DND-41 (cell line): Measurements from ENCODE around the gene ERAL1.
A peak's percentile ranks its signal among the peaks of the same experiment; 100 is the strongest.

ENCODE experiments used
- ATAC-seq: fragments of 200-7000 bp; cut with Tn5 transposase; 3 replicates; pipeline ENCODE4 v1.9.1; 2021; ENCODE audit warnings: low read depth; ENCODE audit not compliant: insufficient read depth
- DNase-seq: peaks from one replicate; pipeline ENCODE4 v3.0.0-alpha.2; 2020
- H2AFZ ChIP-seq: 2 replicates; pipeline ENCODE4 v1.6.0; 2012; ENCODE audit warnings: low read depth, low read length
- H3K27ac ChIP-seq: 2 replicates; pipeline ENCODE4 v1.5.1; 2012; ENCODE audit warnings: low read length, inconsistent platforms
- H3K27me3 ChIP-seq: fragments of 200-600 bp; sonication (generic); 2 replicates; pipeline ENCODE4 v1.6.0; 2012; ENCODE audit warnings: low read length, mild to moderate bottlenecking, inconsistent platforms; ENCODE audit not compliant: insufficient read depth, poor library complexity
- H3K36me3 ChIP-seq: 2 replicates; pipeline ENCODE4 v1.5.1; 2012; ENCODE audit warnings: low read length, inconsistent platforms; ENCODE audit not compliant: insufficient read depth
- H3K4me1 ChIP-seq: 2 replicates; pipeline ENCODE4 v1.5.1; 2012; ENCODE audit warnings: mild to moderate bottlenecking, low read length; ENCODE audit not compliant: insufficient read depth
- H3K4me2 ChIP-seq: 2 replicates; pipeline ENCODE4 v1.6.0; 2012; ENCODE audit warnings: mild to moderate bottlenecking, moderate library complexity, low read length, inconsistent platforms; ENCODE audit not compliant: insufficient read depth
- H3K4me3 ChIP-seq, 2 experiments: fragments of 200-600 bp in 1 of 2; shearing (Covaris generic) in 1 of 2; 2 replicates each; pipeline ENCODE4 v1.5.1; 2012 to 2016; ENCODE audit warnings: inconsistent platforms in 2 of 2, low read length in 2 of 2, mild to moderate bottlenecking in 2 of 2, low read depth in 1 of 2, moderate library complexity in 1 of 2
- H3K79me2 ChIP-seq: 2 replicates; pipeline ENCODE4 v1.6.0; 2012; ENCODE audit warnings: low read length, inconsistent platforms; ENCODE audit not compliant: insufficient read depth
- H3K9ac ChIP-seq: 2 replicates; pipeline ENCODE4 v1.6.0; 2012; ENCODE audit warnings: low read depth, mild to moderate bottlenecking, inconsistent platforms, low read length, moderate library complexity
- H3K9me3 ChIP-seq: 2 replicates; pipeline ENCODE4 v1.5.1; 2012; ENCODE audit warnings: low read length, moderate library complexity, mild to moderate bottlenecking, inconsistent platforms; ENCODE audit not compliant: insufficient read depth, severe bottlenecking
- H4K20me1 ChIP-seq: 2 replicates; pipeline ENCODE4 v1.6.0; 2012; ENCODE audit warnings: low read length; ENCODE audit not compliant: insufficient read depth
- EZH2 ChIP-seq: IDR thresholded peaks from 3 replicates; pipeline ENCODE4 v1.6.1; 2012; ENCODE audit warnings: borderline replicate concordance, low read depth, mild to moderate bottlenecking, moderate library complexity, low read length, inconsistent platforms; ENCODE audit not compliant: severe bottlenecking
- TF ChIP-seq, protein P1 (sequence below): IDR thresholded peaks from 2 replicates; pipeline ENCODE4 v1.5.1; 2012; ENCODE audit warnings: borderline replicate concordance, low read length, moderate library complexity, mild to moderate bottlenecking; ENCODE audit not compliant: poor library complexity, severe bottlenecking; ENCODE audit errors: extremely low read depth

ERAL1 gene

DNA sequence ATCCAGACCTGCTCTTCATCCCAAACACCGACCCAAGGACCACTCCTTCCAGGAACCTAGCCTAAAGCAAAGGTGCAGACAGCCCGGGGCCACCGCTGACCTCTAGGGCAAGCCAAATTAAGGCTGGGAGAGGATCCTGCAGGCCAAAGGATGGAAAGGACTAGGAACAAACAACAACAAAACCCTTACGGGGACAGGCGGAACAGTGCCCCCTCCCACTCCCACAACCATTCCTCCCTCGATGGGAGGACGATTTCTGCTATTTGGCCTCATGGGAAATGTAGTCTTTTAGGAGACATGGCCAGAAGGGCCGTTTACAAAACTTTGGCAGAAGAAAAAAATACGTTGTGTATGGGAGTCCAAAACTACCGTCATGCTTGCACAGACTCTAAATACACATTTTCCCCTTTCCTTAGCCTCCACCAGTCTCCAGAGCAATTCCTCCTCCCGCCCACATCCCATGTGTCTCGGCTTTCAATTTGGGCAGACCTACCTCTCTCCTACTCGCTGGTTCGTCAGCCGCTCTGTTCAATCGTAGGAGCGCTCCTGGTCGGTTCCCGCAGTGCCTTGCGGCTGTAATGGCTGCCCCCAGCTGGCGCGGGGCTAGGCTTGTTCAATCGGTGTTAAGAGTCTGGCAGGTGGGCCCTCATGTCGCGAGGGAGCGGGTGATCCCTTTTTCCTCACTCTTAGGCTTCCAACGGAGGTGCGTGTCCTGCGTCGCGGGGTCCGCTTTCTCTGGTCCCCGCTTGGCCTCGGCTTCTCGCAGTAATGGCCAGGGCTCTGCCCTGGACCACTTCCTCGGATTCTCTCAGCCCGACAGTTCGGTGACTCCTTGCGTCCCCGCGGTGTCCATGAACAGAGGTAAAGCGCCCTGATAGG lies at the start of gene ERAL1:
TSS of gene ERAL1 (plus strand) at position 560 of the 879 bp plus-strand sequence. CDS start at position 579, 19 bp downstream.
- Histone ChIP-seq H3K4me2 (peak within 1 kb of the TSS; percentile 78), H3K4me1 (peaks cover 21% of the 10 kb centered on the region), H3K4me3 (peak within 1 kb of the TSS; percentile 78 to 82), H3K36me3 (peaks cover 24% of the 10 kb centered on the region), H3K79me2 (peaks cover 15% of the 10 kb centered on the region), H4K20me1 (no peaks in the 10 kb centered on the region), H2AFZ (peak within 1 kb of the TSS; percentile 92), H3K9ac (peak within 1 kb of the TSS; percentile 70), H3K27me3 (no peaks in the 10 kb centered on the region), H3K9me3 (no peaks in the 10 kb centered on the region), H3K27ac (peak within 1 kb of the TSS; percentile 74)
- TF ChIP-seq EZH2, result no peak
- TF ChIP-seq, protein P1, sequence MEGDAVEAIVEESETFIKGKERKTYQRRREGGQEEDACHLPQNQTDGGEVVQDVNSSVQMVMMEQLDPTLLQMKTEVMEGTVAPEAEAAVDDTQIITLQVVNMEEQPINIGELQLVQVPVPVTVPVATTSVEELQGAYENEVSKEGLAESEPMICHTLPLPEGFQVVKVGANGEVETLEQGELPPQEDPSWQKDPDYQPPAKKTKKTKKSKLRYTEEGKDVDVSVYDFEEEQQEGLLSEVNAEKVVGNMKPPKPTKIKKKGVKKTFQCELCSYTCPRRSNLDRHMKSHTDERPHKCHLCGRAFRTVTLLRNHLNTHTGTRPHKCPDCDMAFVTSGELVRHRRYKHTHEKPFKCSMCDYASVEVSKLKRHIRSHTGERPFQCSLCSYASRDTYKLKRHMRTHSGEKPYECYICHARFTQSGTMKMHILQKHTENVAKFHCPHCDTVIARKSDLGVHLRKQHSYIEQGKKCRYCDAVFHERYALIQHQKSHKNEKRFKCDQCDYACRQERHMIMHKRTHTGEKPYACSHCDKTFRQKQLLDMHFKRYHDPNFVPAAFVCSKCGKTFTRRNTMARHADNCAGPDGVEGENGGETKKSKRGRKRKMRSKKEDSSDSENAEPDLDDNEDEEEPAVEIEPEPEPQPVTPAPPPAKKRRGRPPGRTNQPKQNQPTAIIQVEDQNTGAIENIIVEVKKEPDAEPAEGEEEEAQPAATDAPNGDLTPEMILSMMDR, result peak; percentile 22
- DNase-seq, result peak; percentile 90
- ATAC-seq, result peak; percentile 100

DNA sequence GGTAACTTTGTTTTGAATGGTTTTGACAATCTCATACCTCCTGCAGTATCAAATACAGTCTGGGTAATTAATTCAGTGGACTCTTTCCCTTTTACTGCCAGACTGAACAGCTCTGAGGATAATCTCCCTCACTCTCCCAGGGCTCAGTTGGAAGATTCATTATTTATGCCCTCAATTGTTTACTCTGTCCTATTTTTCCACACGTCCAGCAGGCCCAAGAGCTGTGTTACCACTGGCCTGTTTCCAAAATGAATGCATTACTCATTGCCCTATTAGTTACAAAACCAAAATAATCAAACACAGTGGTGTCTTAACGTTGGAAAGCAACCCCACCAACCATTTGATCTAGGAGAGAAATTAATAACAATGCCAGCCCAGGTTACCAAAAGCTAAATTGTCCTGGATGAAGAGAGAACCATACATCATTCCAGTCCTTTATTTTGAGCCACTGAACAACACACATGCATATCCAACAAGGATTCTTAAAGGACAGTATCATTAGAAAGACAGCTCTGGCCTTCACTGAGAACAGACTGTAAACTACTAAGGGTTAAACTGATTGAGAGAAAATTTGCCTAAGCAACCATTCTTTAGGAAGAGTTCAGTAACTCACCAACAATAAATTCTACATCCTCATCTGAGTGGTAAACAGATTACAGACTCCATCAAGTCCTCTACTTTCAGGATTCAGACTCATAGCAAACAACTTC lies 46.7 kb upstream of the ERAL1 start:
- Histone ChIP-seq H3K4me3 (no peak overlapping the region), H3K27ac (no peak overlapping the region)

DNA sequence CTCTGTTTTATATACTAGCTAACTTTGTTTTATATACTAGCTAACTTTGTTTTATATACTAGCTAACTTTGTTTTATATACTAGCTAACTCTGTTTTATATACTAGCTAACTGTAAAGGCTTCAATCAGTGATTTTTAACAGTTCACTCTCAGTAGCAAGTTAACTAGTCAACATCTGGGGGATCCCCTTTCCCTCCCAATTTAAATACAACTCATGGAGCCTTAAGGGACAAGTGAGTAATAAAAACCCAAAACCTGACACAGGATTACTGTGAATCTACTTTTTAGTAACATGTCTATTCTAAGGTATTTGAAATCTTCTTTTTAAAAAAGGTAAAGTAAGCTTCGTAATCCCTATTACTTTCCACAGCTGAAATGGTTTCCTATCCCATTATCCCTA lies 44.4 kb upstream of the ERAL1 start:
- Histone ChIP-seq H3K9me3 (no peaks in the 10 kb centered on the region), H3K4me1 (peaks cover 27% of the 10 kb centered on the region), H3K27me3 (no peaks in the 10 kb centered on the region), H3K4me3 (no peak overlapping the region), H4K20me1 (no peaks in the 10 kb centered on the region), H2AFZ (no peak overlapping the region), H3K4me2 (no peak overlapping the region), H3K79me2 (peaks cover 88% of the 10 kb centered on the region), H3K27ac (no peak overlapping the region), H3K9ac (no peak overlapping the region), H3K36me3 (peaks cover 3% of the 10 kb centered on the region; the same call in 1 of the 2 replicates)
- ATAC-seq (no peak), DNase-seq (no peak)
- TF ChIP-seq, protein P1, result no peak
- TF ChIP-seq EZH2, result no peak

More for the DNA sequence above, 46.7 kb upstream of the ERAL1 start:
- Histone ChIP-seq H3K36me3 (peaks cover 12% of the 10 kb centered on the region; the same call in 1 of the 2 replicates), H3K4me1 (peaks cover 15% of the 10 kb centered on the region), H3K27me3 (no peaks in the 10 kb centered on the region), H3K9me3 (no peaks in the 10 kb centered on the region), H3K4me2 (no peak overlapping the region), H2AFZ (no peak overlapping the region), H3K9ac (no peak overlapping the region), H4K20me1 (peaks cover 6% of the 10 kb centered on the region; the same call in 1 of the 2 replicates), H3K79me2 (peaks cover 83% of the 10 kb centered on the region)
- TF ChIP-seq EZH2, result no peak
- TF ChIP-seq, protein P1, result no peak
- DNase-seq (no peak), ATAC-seq (no peak)
